HepG2 (cell line): ENCODE data around the gene RASL12. TPM values are rescaled to one million over a fixed set of nuclear protein-coding genes. Genes with fewer than 3 reads are reported as not detected.
A peak's percentile ranks its signal among the peaks of the same experiment; 100 is the strongest.

Source experiments
- FLYWCH1 ChIP-seq: sonication (generic); formaldehyde crosslinking; IDR thresholded peaks from 2 replicates; pipeline ENCODE4 v1.8.1; 2023; ENCODE audit warnings: mild to moderate bottlenecking, missing genetic modification reagents
- HNF1B ChIP-seq: sonication (generic); formaldehyde crosslinking; IDR thresholded peaks from 2 replicates; pipeline ENCODE4 v1.5.1; 2020; ENCODE audit warnings: mild to moderate bottlenecking, moderate library complexity, missing genetic modification reagents
- MTA3 ChIP-seq: sonication (generic); formaldehyde crosslinking; IDR thresholded peaks from 2 replicates; pipeline ENCODE4 v1.4.0; 2020; ENCODE audit warnings: missing genetic modification reagents
- NR2F1 ChIP-seq, 2 experiments: fragments of 450-650 bp in 1 of 2; formaldehyde crosslinking in 1 of 2; IDR thresholded peaks; 2 replicates each; pipeline versions ENCODE4 v1.5.0 to v1.6.1; 2016 to 2020; ENCODE audit warnings: mild to moderate bottlenecking in 1 of 2, missing compliant biosample characterization in 1 of 2, missing genetic modification reagents in 1 of 2, moderate library complexity in 1 of 2
- PCBP1 ChIP-seq: fragments of 200-400 bp; formaldehyde crosslinking; IDR thresholded peaks from 2 replicates; pipeline ENCODE4 v1.6.1; 2017; ENCODE audit warnings: mild to moderate bottlenecking, low read depth, low read length, borderline replicate concordance
- POLR2G ChIP-seq: fragments of 200-400 bp; formaldehyde crosslinking; IDR thresholded peaks from 2 replicates; pipeline ENCODE4 v1.6.1; 2018; ENCODE audit warnings: mild to moderate bottlenecking, low read depth, low read length, moderate library complexity
- TEAD2 ChIP-seq: sonication (generic); formaldehyde crosslinking; IDR thresholded peaks from 2 replicates; pipeline ENCODE4 v1.9.0; 2021; ENCODE audit warnings: missing genetic modification reagents
- ZNF468 ChIP-seq: sonication (generic); formaldehyde crosslinking; IDR thresholded peaks from 2 replicates; pipeline ENCODE4 v1.8.0; 2022; ENCODE audit warnings: mild to moderate bottlenecking, moderate library complexity, missing genetic modification reagents
- ZNF777 ChIP-seq: sonication (generic); formaldehyde crosslinking; IDR thresholded peaks from 2 replicates; pipeline ENCODE4 v1.4.0; 2020; ENCODE audit warnings: missing genetic modification reagents
- polyA plus RNA-seq, 8 experiments: library from polyadenylated mRNA; depleted of rRNA in 3 of 8; stranded (reverse) in 7 of 8; unstranded in 1 of 8; fragments of >200 nt; fragmentation: Illumina TruSeq in 4 of 8; extraction: Trizol in 4 of 8; gene quantifications; 2 replicates each; pipeline versions ENCODE4 v1.2.1 to v1.2.3, GENCODE V29; 2011 to 2016; ENCODE audit warnings: low read depth in 4 of 8, missing spikeins in 1 of 8, mixed read lengths in 1 of 8; ENCODE audit not compliant: insufficient read depth in 1 of 8
- total RNA-seq, 5 experiments: library from RNA; depleted of rRNA; stranded (reverse); fragments of >200 nt; fragmentation: Illumina TruSeq; extraction: Trizol; gene quantifications; 2 replicates each; pipeline ENCODE4 v1.2.3, GENCODE V29; 2016; ENCODE audit warnings: low read depth in 1 of 5
- TF ChIP-seq, protein P1 (sequence below): sonication (generic); formaldehyde crosslinking; IDR thresholded peaks from 2 replicates; pipeline ENCODE4 v1.9.0; 2022; ENCODE audit warnings: low read depth, missing genetic modification reagents
- TF ChIP-seq, protein P2 (sequence below): sonication (generic); formaldehyde crosslinking; IDR thresholded peaks from 2 replicates; pipeline ENCODE4 v1.5.0; 2020; ENCODE audit warnings: mild to moderate bottlenecking, missing genetic modification reagents, borderline replicate concordance
- TF ChIP-seq, protein P3 (sequence below): sonication (generic); formaldehyde crosslinking; IDR thresholded peaks from 2 replicates; pipeline ENCODE4 v1.5.0; 2020; ENCODE audit warnings: mild to moderate bottlenecking, missing genetic modification reagents
- TF ChIP-seq, protein P4 (sequence below): IDR thresholded peaks from 2 replicates; pipeline ENCODE4 v1.6.1; 2016; ENCODE audit warnings: mild to moderate bottlenecking, missing biosample characterization, missing genetic modification reagents

RASL12 gene
- total and polyA plus RNA-seq, 2 of the 13 experiments (the other 11 are each of a cell fraction or from before 2014, with no cell fraction given): 0.16 to 0.55 TPM

DNA sequence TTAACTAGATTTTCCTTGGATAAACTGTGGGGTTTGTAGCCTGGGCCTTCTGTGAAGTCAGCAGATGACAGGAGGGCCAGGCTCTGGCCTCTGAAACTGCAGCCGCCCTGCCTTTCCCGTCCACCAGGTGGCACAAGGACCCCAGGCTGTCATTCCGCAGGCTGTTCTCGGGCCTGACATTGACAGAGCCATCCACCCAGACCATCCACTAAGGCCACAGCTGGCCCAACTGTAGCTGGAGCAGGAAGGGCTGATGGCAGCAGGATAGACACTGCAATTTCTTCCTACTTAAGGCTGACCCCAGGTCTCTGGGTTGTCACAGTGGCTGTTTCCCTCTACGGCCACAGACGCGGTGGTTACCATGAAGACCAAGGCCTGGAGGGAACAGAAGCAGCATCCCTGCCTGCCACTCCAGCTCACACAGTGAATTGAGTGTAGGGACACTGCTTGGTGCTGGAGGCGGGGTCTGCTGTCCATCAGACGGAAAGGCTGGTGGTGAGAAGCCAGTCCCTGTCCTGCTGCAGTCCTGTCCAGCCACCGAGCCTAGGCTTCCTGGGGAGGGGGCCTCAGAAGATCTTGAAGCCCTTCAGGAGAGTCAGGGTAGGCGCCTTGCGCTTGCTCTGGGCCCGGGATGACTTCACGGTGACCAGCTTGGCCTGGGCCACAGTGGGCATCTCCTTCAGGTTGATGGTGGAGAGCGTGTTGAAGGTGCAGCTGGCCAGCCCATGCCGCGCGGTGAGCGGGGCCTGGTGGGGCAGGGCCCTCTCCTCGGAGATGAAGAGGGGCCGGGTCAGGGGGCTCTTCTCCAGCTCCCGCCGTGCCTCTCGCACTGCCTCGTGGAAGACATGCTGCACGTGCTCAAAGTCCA lies 13.2 kb downstream of the RASL12 start (continued):
- TF ChIP-seq, protein P1, sequence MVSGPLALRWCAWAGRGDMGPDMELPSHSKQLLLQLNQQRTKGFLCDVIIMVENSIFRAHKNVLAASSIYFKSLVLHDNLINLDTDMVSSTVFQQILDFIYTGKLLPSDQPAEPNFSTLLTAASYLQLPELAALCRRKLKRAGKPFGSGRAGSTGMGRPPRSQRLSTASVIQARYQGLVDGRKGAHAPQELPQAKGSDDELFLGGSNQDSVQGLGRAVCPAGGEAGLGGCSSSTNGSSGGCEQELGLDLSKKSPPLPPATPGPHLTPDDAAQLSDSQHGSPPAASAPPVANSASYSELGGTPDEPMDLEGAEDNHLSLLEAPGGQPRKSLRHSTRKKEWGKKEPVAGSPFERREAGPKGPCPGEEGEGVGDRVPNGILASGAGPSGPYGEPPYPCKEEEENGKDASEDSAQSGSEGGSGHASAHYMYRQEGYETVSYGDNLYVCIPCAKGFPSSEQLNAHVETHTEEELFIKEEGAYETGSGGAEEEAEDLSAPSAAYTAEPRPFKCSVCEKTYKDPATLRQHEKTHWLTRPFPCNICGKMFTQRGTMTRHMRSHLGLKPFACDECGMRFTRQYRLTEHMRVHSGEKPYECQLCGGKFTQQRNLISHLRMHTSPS (CRISPR knock-in tag): no peak
- TF ChIP-seq, protein P2, sequence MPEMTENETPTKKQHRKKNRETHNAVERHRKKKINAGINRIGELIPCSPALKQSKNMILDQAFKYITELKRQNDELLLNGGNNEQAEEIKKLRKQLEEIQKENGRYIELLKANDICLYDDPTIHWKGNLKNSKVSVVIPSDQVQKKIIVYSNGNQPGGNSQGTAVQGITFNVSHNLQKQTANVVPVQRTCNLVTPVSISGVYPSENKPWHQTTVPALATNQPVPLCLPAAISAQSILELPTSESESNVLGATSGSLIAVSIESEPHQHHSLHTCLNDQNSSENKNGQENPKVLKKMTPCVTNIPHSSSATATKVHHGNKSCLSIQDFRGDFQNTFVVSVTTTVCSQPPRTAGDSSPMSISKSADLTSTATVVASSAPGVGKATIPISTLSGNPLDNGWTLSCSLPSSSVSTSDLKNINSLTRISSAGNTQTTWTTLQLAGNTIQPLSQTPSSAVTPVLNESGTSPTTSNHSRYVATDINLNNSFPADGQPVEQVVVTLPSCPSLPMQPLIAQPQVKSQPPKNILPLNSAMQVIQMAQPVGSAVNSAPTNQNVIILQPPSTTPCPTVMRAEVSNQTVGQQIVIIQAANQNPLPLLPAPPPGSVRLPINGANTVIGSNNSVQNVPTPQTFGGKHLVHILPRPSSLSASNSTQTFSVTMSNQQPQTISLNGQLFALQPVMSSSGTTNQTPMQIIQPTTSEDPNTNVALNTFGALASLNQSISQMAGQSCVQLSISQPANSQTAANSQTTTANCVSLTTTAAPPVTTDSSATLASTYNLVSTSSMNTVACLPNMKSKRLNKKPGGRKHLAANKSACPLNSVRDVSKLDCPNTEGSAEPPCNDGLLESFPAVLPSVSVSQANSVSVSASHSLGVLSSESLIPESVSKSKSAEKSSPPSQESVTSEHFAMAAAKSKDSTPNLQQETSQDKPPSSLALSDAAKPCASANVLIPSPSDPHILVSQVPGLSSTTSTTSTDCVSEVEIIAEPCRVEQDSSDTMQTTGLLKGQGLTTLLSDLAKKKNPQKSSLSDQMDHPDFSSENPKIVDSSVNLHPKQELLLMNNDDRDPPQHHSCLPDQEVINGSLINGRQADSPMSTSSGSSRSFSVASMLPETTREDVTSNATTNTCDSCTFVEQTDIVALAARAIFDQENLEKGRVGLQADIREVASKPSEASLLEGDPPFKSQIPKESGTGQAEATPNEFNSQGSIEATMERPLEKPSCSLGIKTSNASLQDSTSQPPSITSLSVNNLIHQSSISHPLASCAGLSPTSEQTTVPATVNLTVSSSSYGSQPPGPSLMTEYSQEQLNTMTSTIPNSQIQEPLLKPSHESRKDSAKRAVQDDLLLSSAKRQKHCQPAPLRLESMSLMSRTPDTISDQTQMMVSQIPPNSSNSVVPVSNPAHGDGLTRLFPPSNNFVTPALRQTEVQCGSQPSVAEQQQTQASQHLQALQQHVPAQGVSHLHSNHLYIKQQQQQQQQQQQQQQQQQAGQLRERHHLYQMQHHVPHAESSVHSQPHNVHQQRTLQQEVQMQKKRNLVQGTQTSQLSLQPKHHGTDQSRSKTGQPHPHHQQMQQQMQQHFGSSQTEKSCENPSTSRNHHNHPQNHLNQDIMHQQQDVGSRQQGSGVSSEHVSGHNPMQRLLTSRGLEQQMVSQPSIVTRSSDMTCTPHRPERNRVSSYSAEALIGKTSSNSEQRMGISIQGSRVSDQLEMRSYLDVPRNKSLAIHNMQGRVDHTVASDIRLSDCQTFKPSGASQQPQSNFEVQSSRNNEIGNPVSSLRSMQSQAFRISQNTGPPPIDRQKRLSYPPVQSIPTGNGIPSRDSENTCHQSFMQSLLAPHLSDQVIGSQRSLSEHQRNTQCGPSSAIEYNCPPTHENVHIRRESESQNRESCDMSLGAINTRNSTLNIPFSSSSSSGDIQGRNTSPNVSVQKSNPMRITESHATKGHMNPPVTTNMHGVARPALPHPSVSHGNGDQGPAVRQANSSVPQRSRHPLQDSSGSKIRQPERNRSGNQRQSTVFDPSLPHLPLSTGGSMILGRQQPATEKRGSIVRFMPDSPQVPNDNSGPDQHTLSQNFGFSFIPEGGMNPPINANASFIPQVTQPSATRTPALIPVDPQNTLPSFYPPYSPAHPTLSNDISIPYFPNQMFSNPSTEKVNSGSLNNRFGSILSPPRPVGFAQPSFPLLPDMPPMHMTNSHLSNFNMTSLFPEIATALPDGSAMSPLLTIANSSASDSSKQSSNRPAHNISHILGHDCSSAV (CRISPR knock-in tag): no peak
- TF ChIP-seq POLR2G (no peak), MTA3 (CRISPR knock-in tag) (no peak), TEAD2 (no peak), PCBP1 (no peak), HNF1B (CRISPR knock-in tag) (peak; percentile 66), FLYWCH1 (CRISPR knock-in tag) (no peak), ZNF777 (CRISPR knock-in tag) (no peak), NR2F1 (CRISPR knock-in tag; IDR thresholded peaks at IDR 0.05) (no peak), ZNF468 (CRISPR knock-in tag) (no peak)
- TF ChIP-seq, protein P3, sequence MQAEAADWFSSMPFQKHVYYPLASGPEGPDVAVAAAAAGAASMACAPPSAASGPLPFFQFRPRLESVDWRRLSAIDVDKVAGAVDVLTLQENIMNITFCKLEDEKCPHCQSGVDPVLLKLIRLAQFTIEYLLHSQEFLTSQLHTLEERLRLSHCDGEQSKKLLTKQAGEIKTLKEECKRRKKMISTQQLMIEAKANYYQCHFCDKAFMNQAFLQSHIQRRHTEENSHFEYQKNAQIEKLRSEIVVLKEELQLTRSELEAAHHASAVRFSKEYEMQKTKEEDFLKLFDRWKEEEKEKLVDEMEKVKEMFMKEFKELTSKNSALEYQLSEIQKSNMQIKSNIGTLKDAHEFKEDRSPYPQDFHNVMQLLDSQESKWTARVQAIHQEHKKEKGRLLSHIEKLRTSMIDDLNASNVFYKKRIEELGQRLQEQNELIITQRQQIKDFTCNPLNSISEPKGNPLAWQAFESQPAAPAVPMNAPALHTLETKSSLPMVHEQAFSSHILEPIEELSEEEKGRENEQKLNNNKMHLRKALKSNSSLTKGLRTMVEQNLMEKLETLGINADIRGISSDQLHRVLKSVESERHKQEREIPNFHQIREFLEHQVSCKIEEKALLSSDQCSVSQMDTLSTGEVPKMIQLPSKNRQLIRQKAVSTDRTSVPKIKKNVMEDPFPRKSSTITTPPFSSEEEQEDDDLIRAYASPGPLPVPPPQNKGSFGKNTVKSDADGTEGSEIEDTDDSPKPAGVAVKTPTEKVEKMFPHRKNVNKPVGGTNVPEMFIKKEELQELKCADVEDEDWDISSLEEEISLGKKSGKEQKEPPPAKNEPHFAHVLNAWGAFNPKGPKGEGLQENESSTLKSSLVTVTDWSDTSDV (CRISPR knock-in tag): no peak
- TF ChIP-seq, protein P4, sequence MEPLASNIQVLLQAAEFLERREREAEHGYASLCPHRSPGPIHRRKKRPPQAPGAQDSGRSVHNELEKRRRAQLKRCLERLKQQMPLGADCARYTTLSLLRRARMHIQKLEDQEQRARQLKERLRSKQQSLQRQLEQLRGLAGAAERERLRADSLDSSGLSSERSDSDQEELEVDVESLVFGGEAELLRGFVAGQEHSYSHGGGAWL (CRISPR knock-in tag): 0 out of 2 replicates have a peak, but pooled peaks have one; percentile 54
